ENCODE measurements around the gene ODAPH. TPM values are rescaled to one million over a fixed set of nuclear protein-coding genes. Genes with fewer than 3 reads are reported as not detected.
"Not testable (repeated sequence)": the region's sequence is repeated elsewhere in the genome, so short reads cannot be mapped to it uniquely, and the experiment has no call there.

ODAPH gene, protein sequence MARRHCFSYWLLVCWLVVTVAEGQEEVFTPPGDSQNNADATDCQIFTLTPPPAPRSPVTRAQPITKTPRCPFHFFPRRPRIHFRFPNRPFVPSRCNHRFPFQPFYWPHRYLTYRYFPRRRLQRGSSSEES
- total RNA-seq (ENCODE audit: insufficient read depth, low replicate concordance) = 3.1 TPM

DNA sequence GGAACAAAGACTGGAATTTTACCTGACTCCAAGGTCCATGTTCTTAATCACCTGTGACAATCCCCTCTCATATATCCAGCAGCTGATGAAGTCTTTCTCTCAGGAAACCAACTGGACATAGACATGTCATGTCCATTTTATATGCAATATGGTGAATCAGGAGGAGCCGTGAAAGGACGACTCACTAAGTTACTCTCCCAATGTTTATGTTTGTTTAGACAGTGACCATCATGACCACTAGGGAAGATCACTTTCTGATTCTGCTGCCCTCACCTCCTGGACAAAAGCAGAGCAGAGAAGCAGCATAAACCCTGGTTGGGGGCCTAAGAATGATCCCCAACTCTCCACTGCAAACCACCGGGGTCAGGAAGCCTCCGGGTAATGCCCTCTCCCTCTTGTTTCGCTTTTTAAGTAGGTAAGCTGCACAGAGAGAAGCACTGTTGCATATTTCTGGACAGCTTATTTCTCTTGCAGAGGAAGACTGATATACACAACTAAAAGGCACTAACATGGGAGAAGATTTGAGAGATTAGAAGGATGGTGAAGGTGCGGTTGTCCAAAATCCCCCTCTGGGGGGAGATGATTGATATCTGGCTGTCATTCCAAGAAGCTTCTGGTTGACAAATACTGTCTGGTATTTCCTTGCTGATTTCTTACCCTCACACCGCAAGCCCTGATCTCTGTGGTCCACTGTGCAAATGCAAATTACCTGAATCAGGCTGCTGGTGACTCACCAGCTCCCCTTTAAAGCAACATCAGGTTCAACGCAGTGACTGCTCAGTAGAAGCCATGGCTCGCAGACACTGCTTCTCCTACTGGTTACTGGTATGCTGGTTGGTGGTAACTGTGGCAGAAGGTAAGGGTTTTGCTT is at the start of gene ODAPH:
Gene ODAPH, plus strand, starts transcription at position 773 of the 871 bp plus-strand sequence. Its CDS starts 17 bp downstream, at position 790.
- no peak for DNase-seq (ENCODE audit: low spot score)

DNA sequence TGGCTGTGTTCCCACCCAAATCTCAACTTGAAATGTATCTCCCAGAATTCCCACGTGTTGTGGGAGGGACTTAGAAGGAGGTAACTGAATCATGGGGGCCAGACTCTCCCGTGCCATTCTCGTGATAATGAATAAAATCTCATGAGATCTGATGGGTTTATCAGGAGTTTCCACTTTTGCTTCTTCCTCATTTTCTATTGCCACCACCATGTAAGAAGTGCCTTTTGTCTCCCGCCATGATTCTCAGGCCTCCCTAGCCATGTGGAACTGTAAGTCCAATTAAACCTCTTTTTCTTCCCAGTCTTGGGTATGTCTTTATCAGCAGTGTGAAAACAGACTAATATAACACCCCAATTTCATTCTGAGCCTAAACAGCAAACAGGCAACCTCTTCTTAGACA is 46.3 kb upstream of the ODAPH start:
- DNase-seq (ENCODE audit: low spot score) = not testable (repeated sequence)

DNA sequence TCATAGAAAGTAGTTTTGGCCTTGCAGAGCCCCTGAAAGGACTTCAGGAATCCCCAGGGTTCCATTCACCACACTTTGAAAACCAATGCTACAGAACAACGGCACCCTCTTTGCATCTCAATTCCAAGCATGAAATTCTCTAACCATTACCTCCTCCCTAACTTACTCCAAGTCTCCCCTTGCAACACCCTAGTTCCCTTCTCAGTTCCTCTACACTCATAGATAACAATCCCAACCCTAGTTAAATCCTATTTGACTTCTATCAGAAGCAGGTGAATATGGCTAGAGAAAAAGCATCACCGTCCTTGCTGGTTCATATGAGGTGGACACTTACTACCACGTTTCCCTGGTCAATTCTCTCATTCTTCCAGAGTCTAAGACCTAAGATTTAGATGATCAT is 44.0 kb upstream of the ODAPH start:
- DNase-seq (ENCODE audit: low spot score) = no peak

- DNase-seq (ENCODE audit: low spot score) = peak; percentile 24
These were observed 43.3 kb upstream of the ODAPH start for GRCh38 chr4:75512386-75513211.

GRCh38 chr4:75513526-75514130 is 42.2 kb upstream of the ODAPH start:
- DNase-seq (ENCODE audit: low spot score) = peak; percentile 32

DNA sequence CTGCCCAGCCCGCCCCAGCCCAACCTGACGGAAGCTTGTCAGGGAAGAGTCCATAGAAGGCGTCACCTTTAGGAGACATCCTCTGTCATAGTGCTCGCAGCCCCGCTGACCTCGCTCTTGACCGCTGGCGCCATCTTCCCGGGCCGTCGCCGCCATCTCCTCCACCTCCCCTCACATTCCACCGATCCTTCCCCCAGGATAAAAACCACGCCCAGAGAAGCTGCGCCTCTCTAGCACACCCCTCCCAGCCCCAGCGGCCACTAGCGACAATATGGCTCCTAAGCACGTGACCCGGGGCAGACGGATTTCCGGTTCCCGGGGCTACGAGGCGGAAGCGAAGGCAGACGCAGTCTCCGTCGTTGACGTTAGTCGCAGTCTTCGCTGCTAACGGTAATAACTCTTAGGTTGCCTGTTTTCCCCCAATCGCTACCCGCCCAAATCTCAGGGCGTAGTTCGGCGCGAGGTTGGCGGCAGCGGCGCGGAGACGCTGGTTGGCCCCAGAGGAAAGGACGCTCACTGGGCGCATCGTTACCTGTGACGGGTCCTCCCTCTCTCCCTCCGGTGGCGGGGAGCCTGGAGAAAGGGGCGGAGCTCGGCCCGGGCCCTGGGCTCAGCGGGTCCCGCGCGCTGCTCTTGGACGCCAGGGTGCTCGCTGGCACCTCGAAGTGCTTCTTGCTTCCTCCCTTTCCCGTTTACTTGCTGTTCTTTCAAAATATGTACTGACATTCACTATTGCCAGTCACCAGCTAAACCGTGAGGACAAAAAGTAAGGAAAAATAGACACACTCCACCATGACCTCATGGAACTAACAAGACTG is 41.5 kb upstream of the ODAPH start, which contains the start of the genes RCHY1 and THAP6:
Gene RCHY1, minus strand, starts transcription at position 273 of the 818 bp plus-strand sequence. Its CDS starts 117 bp downstream, at position 156.
Gene THAP6, plus strand, starts transcription at position 343 of the 818 bp plus-strand sequence. CDS start 980 bp downstream, outside the sequence.
- DNase-seq (ENCODE audit: low spot score) = peak; percentile 99

DNA sequence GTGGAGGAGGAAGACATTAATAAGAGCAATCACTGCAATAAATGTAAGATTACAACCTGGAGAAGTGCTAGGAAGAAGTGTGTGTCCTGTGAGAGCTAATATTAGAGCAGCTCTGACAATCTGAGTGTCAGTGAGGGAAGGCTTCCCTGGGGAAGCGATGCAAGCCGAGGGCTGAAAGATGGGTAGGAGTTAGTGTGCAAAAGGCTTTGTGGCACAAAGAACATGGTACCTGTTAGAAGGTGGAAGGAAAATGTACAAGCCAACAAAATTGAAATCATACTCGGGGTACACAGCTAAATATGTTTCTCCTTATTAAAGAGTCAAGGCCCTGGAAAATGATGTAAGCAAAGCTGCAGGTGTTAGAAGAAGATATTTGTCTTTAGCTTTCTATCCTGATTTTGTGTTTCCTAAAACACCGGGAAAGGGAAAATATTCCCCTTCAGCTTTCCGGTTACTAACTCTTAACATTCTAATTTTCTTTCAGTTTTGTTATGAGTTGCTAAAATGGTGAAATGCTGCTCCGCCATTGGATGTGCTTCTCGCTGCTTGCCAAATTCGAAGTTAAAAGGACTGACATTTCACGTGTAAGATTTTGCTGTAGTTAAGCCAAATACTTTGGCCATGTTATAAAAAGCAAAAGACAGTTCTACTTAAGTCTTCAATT is 40.8 kb upstream of the ODAPH start:
- no peak for DNase-seq (ENCODE audit: low spot score)

DNA sequence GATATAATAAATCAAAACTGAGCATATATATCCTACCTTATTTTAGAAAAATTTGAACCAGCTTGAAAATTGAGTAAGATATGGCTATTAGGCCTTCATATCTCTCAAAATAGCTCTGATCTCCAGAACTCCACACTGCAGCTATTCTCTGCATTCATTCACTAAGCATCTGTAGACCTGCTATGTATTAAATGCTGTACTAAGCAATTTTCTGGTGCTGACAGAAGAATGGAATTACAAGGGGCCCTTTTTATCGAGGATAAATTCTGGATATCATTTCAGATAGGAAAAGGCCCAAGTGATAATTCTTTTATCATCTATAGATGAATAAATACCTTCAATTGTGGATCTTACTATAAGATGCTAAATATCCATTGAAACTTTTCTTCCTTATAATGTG is 39.7 kb upstream of the ODAPH start:
- no peak for DNase-seq (ENCODE audit: low spot score)

DNA sequence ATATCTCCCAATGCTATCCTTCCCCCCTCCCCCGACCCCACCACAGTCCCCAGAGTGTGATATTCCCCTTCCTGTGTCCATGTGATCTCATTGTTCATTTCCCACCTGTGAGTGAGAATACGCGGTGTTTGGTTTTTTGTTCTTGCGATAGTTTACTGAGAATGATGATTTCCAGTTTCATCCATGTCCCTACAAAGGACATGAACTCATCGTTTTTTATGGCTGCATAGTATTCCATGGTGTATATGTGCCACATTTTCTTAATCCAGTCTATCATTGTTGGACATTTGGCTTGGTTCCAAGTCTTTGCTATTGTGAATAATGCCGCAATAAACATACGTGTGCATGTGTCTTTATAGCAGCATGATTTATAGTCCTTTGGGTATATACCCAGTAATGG is 36.4 kb upstream of the ODAPH start:
- not testable (repeated sequence) for DNase-seq (ENCODE audit: low spot score)

DNA sequence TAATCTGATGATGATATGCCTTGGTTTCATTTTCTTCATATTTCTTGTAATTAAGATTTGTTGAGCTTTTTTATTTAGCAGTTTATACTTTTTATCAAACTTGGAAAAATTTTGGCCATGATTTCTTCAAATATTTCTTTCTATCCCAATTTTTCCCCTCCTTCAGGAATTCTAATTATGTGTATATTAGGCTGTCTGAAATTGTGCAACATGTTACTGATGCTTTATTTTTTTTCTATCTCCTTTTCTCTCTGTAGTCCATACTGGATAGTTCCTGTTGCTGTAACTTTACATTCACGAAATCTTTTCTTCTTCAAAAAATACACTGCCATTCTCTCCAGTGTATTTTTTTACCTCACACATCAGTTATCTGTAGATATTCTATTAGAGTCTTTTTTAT is 30.8 kb upstream of the ODAPH start:
- DNase-seq (ENCODE audit: low spot score) = no peak

DNA sequence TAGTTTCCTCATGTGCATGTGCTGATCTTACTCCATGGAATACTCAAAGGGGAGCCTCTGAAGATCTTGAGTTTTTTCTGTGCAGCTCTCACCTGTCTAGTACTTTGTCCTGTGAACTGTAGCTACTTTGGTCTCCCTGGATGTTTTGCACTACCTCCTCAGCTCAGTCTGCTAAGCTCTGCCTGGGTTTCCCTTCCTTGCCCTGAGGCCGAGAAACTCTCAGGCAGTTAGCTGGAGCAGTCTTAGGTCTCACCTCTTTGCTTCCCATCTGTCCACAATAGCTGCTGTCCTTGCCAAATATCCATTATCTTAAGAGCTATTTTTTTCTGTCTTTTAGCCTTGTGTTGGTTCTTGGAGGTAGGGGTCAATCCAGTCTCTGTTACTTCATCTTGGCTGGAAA is 30.0 kb upstream of the ODAPH start:
- DNase-seq (ENCODE audit: low spot score) = no peak

DNA sequence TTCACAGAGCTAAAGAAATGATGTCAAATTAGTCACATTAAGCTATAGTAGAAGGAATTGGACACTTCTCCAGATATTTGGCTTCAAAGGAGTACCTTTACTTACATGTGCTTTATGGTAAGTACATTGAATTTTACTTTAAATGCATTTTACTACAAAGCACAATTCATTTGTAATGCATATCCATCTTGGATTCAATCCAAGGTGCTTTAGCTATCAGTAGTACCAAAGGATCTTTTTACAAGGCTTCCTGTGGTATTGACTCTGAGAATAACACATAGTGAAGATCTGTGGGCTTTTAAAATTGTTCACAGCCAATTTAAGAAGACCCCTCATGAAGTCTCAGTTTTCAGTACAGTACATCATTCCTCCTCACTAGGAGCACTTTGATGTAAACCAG is 28.4 kb upstream of the ODAPH start:
- no peak for DNase-seq (ENCODE audit: low spot score)

DNA sequence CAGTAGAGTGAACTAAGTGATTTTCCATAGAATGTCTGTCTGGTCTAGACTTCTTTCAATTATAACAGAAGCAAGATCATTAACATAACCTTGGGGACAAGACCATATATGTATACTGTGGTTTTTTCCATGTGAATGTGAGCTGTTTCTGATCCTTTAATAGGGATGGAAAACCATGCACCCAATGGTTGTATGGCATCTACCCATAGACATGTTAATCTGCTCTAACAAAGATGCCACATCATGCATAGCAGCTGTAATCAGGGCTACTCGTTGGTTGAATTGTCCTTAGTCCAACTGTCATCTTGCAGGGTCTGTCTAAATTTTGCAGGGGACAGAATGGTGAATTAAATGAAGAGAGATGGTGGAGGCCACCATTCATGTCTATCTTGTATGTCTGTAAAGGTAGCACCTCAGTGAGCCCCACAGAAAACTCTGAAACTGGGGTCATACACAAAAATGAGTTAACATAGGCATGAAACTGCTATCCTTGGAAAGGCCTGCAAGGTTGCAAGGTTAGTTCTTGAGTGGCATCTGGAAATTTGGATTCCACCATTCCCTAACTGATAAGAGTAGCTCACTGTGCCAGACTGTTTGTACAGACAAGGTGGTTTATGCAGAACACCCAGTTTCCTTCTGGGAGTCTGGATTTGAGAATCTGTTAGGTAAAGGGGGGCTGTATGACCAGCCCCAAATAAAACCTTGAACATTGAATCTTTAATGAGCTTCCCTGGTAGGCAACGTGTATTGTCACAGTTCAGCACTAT is 25.1 kb upstream of the ODAPH start:
- DNase-seq (ENCODE audit: low spot score) = no peak

GRCh38 chr4:75531536-75532143 is 24.2 kb upstream of the ODAPH start:
- not testable (repeated sequence) for DNase-seq (ENCODE audit: low spot score)

DNA sequence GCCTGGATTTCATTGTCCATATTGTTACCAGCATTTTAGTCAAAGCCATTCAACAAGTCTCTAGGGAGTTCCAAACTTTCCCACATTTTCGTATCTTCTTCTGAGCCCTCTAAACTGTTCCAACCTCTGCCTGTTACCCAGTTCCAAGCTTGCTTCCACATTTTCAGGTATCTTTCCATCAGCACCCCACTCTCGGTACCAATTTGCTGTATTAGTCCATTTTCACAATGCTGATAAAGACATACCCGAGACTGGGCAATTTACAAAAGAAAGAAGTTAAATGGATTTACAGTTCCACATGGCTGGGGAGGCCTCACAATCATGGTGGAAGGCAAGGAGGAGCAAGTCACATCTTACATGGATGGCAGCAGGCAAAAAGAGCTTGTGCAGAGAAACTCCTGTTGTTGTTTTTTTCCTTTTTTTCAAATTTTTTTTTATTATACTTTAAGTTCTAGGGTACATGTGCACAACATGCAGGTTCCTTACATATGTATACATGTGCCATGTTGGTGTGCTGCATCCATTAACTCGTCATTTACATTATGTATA is 22.5 kb upstream of the ODAPH start:
- DNase-seq (ENCODE audit: low spot score) = not testable (repeated sequence)

DNA sequence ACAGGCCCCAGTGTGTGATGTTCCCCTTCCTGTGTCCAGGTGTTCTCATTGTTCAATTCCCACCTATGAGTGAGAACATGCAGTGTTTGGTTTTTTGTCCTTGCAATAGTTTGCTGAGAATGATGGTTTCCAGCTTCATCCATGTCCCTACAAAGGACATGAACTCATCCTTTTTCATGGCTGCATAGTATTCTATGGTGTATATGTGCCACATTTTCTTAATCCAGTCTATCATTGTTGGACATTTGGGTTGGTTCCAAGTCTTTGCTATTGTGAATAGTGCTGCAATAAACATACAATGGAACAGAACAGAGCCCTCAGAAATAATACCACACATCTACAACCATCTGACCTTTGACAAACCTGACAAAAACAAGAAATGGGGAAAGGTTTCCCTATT is 21.9 kb upstream of the ODAPH start:
- not testable (repeated sequence) for DNase-seq (ENCODE audit: low spot score)

DNA sequence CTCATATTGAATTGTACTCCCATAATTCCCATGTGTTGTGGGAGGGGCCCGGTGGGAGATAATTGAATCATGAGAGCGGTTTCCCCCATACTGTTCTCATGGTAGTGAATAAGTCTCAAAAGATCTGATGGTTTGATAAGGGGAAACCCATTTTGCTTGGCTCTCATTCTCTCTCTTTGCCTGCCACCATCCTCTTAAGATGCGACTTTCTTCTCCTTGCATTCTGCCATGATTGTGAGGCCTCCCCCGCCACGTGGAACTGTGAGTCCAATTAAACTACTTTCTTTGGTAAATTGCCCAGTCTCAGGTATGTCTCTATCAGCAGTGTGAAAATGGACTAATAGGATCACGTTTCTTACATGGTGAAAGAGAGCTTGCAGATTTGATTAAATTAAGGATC is 18.6 kb upstream of the ODAPH start:
- not testable (repeated sequence) for DNase-seq (ENCODE audit: low spot score)

GRCh38 chr4:75542824-75543223 is 13.0 kb upstream of the ODAPH start:
- peak; percentile 29 for DNase-seq (ENCODE audit: low spot score)

DNA sequence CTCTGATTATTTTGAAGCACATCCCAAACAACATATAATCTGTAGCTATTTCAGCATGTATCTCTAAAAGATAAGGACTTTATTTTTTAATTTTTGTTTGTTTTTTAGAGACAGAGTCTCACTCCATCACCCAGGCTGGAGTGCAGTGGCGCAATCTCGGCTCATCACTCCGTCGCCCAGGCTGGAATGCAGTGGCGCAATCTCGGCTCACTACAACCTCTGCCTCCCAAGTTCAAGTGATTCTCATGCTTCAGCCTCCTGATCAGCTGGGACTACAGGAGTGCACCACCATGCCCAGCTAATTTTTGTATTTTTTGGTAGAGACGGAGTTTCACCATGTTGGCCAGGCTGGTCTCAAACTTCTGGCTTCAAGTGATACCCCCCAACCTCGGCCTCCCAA is 11.6 kb upstream of the ODAPH start:
- DNase-seq (ENCODE audit: low spot score) = not testable (repeated sequence)
